H9 (cell line): ENCODE data around the gene PLAC1. TPM values are rescaled to one million over a fixed set of nuclear protein-coding genes. Genes with fewer than 3 reads are reported as not detected.

Experiments
- DNase-seq: peaks from one replicate; pipeline ENCODE4 v3.0.0-alpha.2; 2017
- H2AFZ ChIP-seq: one replicate; pipeline ENCODE4 v1.6.1; 2013; ENCODE audit warnings: mild to moderate bottlenecking, low read length, control low read depth, moderate library complexity
- H2AK5ac ChIP-seq: 2 replicates; pipeline ENCODE4 v1.6.1; 2013; ENCODE audit warnings: low read length, control low read depth, mixed read lengths; ENCODE audit not compliant: insufficient read length
- H2BK120ac ChIP-seq: one replicate; pipeline ENCODE4 v1.6.1; 2013; ENCODE audit warnings: low read depth, mild to moderate bottlenecking, low read length, control low read depth, inconsistent platforms; ENCODE audit not compliant: poor library complexity, severe bottlenecking
- H2BK12ac ChIP-seq: 2 replicates; pipeline ENCODE4 v1.6.1; 2013; ENCODE audit warnings: low read length, control low read depth, mixed read lengths, low read depth; ENCODE audit not compliant: insufficient read length
- H2BK15ac ChIP-seq: 2 replicates; pipeline ENCODE4 v1.6.1; 2013; ENCODE audit warnings: low read depth, low read length, control low read depth
- H2BK20ac ChIP-seq: one replicate; pipeline ENCODE4 v1.6.1; 2013; ENCODE audit warnings: low read depth, mild to moderate bottlenecking, low read length, control low read depth, inconsistent platforms; ENCODE audit not compliant: poor library complexity, severe bottlenecking
- H2BK5ac ChIP-seq: 2 replicates; pipeline ENCODE4 v1.6.1; 2013; ENCODE audit warnings: low read length, control low read depth, mixed read lengths; ENCODE audit not compliant: insufficient read length
- H3K14ac ChIP-seq: 2 replicates; pipeline ENCODE4 v1.6.1; 2013; ENCODE audit warnings: low read length, control low read depth; ENCODE audit not compliant: insufficient read depth
- H3K18ac ChIP-seq: 2 replicates; pipeline ENCODE4 v1.6.1; 2013; ENCODE audit warnings: low read depth, mild to moderate bottlenecking, mixed read lengths, low read length, control low read depth; ENCODE audit not compliant: insufficient read length
- H3K23ac ChIP-seq: 2 replicates; pipeline ENCODE4 v1.6.1; 2013; ENCODE audit warnings: low read length, control low read depth, mixed read lengths, low read depth; ENCODE audit not compliant: insufficient read length
- H3K23me2 ChIP-seq: 2 replicates; pipeline ENCODE4 v1.6.1; 2013; ENCODE audit warnings: low read depth, mild to moderate bottlenecking, mixed read lengths, low read length, control low read depth; ENCODE audit not compliant: insufficient read length, poor library complexity, severe bottlenecking
- H3K27ac ChIP-seq: 2 replicates; pipeline ENCODE4 v1.5.1; 2013; ENCODE audit warnings: low read length, control low read depth, mixed read lengths, low read depth; ENCODE audit not compliant: insufficient read length
- H3K27me3 ChIP-seq: 2 replicates; pipeline ENCODE4 v1.6.1; 2013; ENCODE audit warnings: low read length, control low read depth, inconsistent platforms; ENCODE audit not compliant: insufficient read depth
- H3K4ac ChIP-seq: 2 replicates; pipeline ENCODE4 v1.6.1; 2013; ENCODE audit warnings: low read depth, mild to moderate bottlenecking, control low read depth, inconsistent platforms, low read length, moderate library complexity
- H3K4me1 ChIP-seq: 2 replicates; pipeline ENCODE4 v1.6.1; 2013; ENCODE audit warnings: low read length, control low read depth, inconsistent platforms; ENCODE audit not compliant: insufficient read depth
- H3K4me2 ChIP-seq: 2 replicates; pipeline ENCODE4 v1.6.1; 2013; ENCODE audit warnings: low read length, control low read depth, mixed read lengths; ENCODE audit not compliant: insufficient read length, insufficient read depth
- H3K56ac ChIP-seq: 2 replicates; pipeline ENCODE4 v1.6.1; 2013; ENCODE audit warnings: low read depth, mild to moderate bottlenecking, mixed read lengths, low read length, control low read depth; ENCODE audit not compliant: insufficient read length
- H3K79me1 ChIP-seq: 2 replicates; pipeline ENCODE4 v1.6.1; 2013; ENCODE audit warnings: low read depth, mild to moderate bottlenecking, moderate library complexity, low read length, control low read depth, inconsistent platforms; ENCODE audit not compliant: insufficient read depth, poor library complexity, severe bottlenecking
- H3K79me2 ChIP-seq: 2 replicates; pipeline ENCODE4 v1.6.1; 2013; ENCODE audit warnings: low read length, control low read depth, inconsistent platforms; ENCODE audit not compliant: insufficient read depth
- H3K9ac ChIP-seq: 2 replicates; pipeline ENCODE4 v1.6.1; 2013; ENCODE audit warnings: low read length, control low read depth, mixed read lengths; ENCODE audit not compliant: insufficient read length; ENCODE audit errors: extremely low read depth
- H3K9me3 ChIP-seq: one replicate; pipeline ENCODE4 v1.6.1; 2013; ENCODE audit warnings: low read depth, low read length, inconsistent platforms; ENCODE audit not compliant: control insufficient read depth
- H3T11ph ChIP-seq: one replicate; pipeline ENCODE4 v1.6.1; 2013; ENCODE audit warnings: mild to moderate bottlenecking, low read length, control low read depth, inconsistent platforms
- H4K20me1 ChIP-seq: one replicate; pipeline ENCODE4 v1.6.1; 2013; ENCODE audit not compliant: control insufficient read depth, insufficient read length, insufficient read depth
- H4K5ac ChIP-seq: 2 replicates; pipeline ENCODE4 v1.6.1; 2013; ENCODE audit warnings: low read depth, mild to moderate bottlenecking, mixed read lengths, low read length, control low read depth; ENCODE audit not compliant: insufficient read length
- H4K8ac ChIP-seq: replicated peaks from 2 replicates; pipeline ENCODE4 v1.6.1; 2013; ENCODE audit warnings: low read length, control low read depth, mixed read lengths, low read depth; ENCODE audit not compliant: insufficient read length
- H4K91ac ChIP-seq: 2 replicates; pipeline ENCODE4 v1.6.1; 2013; ENCODE audit warnings: low read depth, mild to moderate bottlenecking, moderate library complexity, mixed read lengths, low read length, control low read depth; ENCODE audit not compliant: insufficient read length
- H3K27ac Mint-ChIP-seq, 3 experiments: 2 replicates in 2 of 3; 3 replicates in 1 of 3; pipeline ENCODE4 v1.8.0; 2020 to 2021; ENCODE audit warnings: mixed read lengths in 3 of 3, mild to moderate bottlenecking in 1 of 3, moderate library complexity in 1 of 3
- H3K27me3 Mint-ChIP-seq: 2 replicates; pipeline ENCODE4 v1.8.0; 2021; ENCODE audit warnings: low read depth, mild to moderate bottlenecking, moderate library complexity, mixed read lengths
- H3K36me3 Mint-ChIP-seq, 3 experiments: 2 replicates in 2 of 3; 3 replicates in 1 of 3; pipeline ENCODE4 v1.8.0; 2020 to 2021; ENCODE audit warnings: low read depth in 3 of 3, mixed read lengths in 3 of 3; ENCODE audit not compliant: insufficient read depth in 1 of 3
- H3K4me1 Mint-ChIP-seq, 2 experiments: 2 replicates each; pipeline ENCODE4 v1.8.0; 2020; ENCODE audit warnings: mixed read lengths in 2 of 2
- H3K4me3 Mint-ChIP-seq, 2 experiments: 2 replicates in 1 of 2; 3 replicates in 1 of 2; pipeline ENCODE4 v1.8.0; 2020 to 2021; ENCODE audit warnings: mild to moderate bottlenecking in 2 of 2, mixed read lengths in 2 of 2, moderate library complexity in 1 of 2
- H3K9me3 Mint-ChIP-seq, 2 experiments: 2 replicates in 1 of 2; 3 replicates in 1 of 2; pipeline ENCODE4 v1.8.0; 2020; ENCODE audit warnings: mild to moderate bottlenecking in 2 of 2, mixed read lengths in 2 of 2, moderate library complexity in 1 of 2
- WGBS: extraction: QIAGEN DNeasy Blood & Tissue Kit; methylation state at CpG from one replicate; pipeline ENCODE4 v1.1.7; 2013; ENCODE audit warnings: missing lambda C conversion rate, low lambda C conversion rate, mixed read lengths; ENCODE audit not compliant: insufficient read length; ENCODE audit errors: extremely low coverage; 5-methylcytosine and 5-hydroxymethylcytosine counted together
- total RNA-seq: library from RNA; stranded (reverse); gene quantifications from 2 replicates; pipeline ENCODE4 v1.2.1, GENCODE V29; 2021
- TF ChIP-seq, protein P1 (sequence below): fragments of 200-600 bp; sonication (generic); conservative IDR thresholded peaks from 3 replicates; pipeline ENCODE4 v1.8.0; 2021; ENCODE audit warnings: antibody characterized with exemption, mild to moderate bottlenecking

Gene PLAC1
- total RNA-seq, 1 experiment from 2014 or later = 0.68 TPM

DNA sequence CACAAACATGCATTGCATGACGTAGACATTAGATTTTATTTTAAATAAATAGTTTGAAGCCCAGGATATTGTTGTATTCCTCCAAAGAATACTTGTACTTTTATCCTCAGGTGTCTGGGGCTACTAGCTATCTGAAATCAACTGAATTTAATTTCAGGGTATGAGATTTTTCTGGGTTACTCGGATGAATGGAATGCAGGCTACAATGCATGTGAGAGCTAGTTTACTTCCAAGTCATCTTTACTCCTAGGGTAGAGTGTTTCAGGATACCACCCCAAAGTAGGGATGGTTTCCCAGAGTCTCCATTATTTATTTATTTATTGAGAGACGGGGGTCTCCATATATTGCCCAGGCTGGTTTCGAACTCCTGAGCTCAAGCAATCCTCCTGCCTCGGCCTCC is 131.9 kb downstream of the PLAC1 start:
- Histone ChIP-seq H3K18ac (no peak overlapping the region), H4K20me1 (no peaks in the 10 kb centered on the region), H3K23ac (no peak overlapping the region), H2BK15ac (no peak overlapping the region), H3K4ac (no peak overlapping the region), H4K8ac (no peak overlapping the region), H3K9ac (no peak overlapping the region), H2AK5ac (no peak overlapping the region), H3K9me3 (peaks cover 9% of the 10 kb centered on the region), H2BK5ac (no peak overlapping the region), H3K79me1 (no peaks in the 10 kb centered on the region), H2AFZ (no peak overlapping the region), H2BK20ac (no peak overlapping the region), H4K91ac (no peak overlapping the region), H3K56ac (no peak overlapping the region), H3K4me1 (no peaks in the 10 kb centered on the region), H3K23me2 (peaks cover 3% of the 10 kb centered on the region), H4K5ac (no peak overlapping the region), H3K27me3 (no peaks in the 10 kb centered on the region), H3K14ac (no peak overlapping the region), H2BK120ac (no peak overlapping the region), H3T11ph (no peak overlapping the region), H2BK12ac (no peak overlapping the region), H3K27ac (no peak overlapping the region), H3K4me2 (no peak overlapping the region), H3K79me2 (no peaks in the 10 kb centered on the region)
- H3K9me3 Mint-ChIP-seq = peaks cover under 1 to 67% of the 10 kb centered on the region in 2 experiments
- peaks cover 4 to 9% of the 10 kb centered on the region in 2 experiments; a peak in 2 of 4 replicates for H3K4me1 Mint-ChIP-seq
- no peak overlapping the region for H3K27ac Mint-ChIP-seq
- H3K27me3 Mint-ChIP-seq = peaks cover 5% of the 10 kb centered on the region; the same call in 1 of the 2 replicates
- TF ChIP-seq, protein P1, sequence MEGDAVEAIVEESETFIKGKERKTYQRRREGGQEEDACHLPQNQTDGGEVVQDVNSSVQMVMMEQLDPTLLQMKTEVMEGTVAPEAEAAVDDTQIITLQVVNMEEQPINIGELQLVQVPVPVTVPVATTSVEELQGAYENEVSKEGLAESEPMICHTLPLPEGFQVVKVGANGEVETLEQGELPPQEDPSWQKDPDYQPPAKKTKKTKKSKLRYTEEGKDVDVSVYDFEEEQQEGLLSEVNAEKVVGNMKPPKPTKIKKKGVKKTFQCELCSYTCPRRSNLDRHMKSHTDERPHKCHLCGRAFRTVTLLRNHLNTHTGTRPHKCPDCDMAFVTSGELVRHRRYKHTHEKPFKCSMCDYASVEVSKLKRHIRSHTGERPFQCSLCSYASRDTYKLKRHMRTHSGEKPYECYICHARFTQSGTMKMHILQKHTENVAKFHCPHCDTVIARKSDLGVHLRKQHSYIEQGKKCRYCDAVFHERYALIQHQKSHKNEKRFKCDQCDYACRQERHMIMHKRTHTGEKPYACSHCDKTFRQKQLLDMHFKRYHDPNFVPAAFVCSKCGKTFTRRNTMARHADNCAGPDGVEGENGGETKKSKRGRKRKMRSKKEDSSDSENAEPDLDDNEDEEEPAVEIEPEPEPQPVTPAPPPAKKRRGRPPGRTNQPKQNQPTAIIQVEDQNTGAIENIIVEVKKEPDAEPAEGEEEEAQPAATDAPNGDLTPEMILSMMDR = no peak
- H3K4me3 Mint-ChIP-seq = no peak overlapping the region
- no CpG with 5 or more reads among the region's 5 CpGs for WGBS
- H3K36me3 Mint-ChIP-seq = peaks cover 0 to 8% (median 4%) of the 10 kb centered on the region in 3 experiments; a peak in 4 of 7 replicates
- DNase-seq = no peak
